Transverse colon (tissue), 4 donors: ENCODE measurements around the gene MKI67.
A peak's percentile ranks its signal among the peaks of the same experiment; 100 is the strongest.

Experiments
- EP300 ChIP-seq: sonication (generic); formaldehyde crosslinking; IDR thresholded peaks from one replicate; pipeline ENCODE4 v1.6.1; 2017; ENCODE audit warnings: antibody characterized with exemption, low read depth
- POLR2A ChIP-seq: fragments of 450-650 bp; IDR thresholded peaks from one replicate; pipeline ENCODE4 v1.6.1; 2016; ENCODE audit warnings: antibody characterized with exemption, mild to moderate bottlenecking, moderate library complexity
- POLR2AphosphoS5 ChIP-seq, 3 donors: sonication (generic); formaldehyde crosslinking; IDR thresholded peaks; one replicate each; pipeline ENCODE4 v1.6.1; 2016; ENCODE audit warnings: antibody characterized with exemption in 3 of 3
- TF ChIP-seq, protein P1 (sequence below), 5 experiments: fragments of 200-600 bp in 3 of 5; fragments of 450-650 bp in 2 of 5; sonication (generic) in 3 of 5; IDR thresholded peaks; 1 replicate in 2 of 5; 2 replicates in 3 of 5; pipeline ENCODE4 v1.5.1; 2016 to 2017; ENCODE audit warnings: antibody characterized with exemption in 5 of 5, inconsistent platforms in 3 of 5, mild to moderate bottlenecking in 2 of 5, moderate library complexity in 1 of 5

DNA sequence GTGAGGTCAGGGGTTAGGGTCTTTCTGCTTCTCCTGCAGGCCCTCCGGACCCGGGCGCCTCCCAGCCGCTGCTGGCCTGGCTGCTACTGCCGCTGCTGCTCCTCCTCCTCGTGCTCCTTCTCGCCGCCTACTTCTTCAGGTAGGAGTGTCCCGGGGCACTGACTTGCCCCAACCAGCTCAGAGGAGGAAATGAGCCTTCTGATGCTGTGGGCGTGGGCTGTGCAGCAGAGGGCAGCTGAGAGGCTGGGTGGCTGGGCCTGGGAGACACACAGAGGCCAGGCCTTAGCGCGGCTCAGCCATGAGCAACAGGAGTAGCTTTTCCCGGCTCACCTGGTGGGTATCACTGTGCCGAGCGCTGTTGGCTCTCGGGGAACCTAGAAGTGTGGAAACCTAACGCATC, 78.9 kb downstream of the MKI67 start:
- TF ChIP-seq, protein P1, sequence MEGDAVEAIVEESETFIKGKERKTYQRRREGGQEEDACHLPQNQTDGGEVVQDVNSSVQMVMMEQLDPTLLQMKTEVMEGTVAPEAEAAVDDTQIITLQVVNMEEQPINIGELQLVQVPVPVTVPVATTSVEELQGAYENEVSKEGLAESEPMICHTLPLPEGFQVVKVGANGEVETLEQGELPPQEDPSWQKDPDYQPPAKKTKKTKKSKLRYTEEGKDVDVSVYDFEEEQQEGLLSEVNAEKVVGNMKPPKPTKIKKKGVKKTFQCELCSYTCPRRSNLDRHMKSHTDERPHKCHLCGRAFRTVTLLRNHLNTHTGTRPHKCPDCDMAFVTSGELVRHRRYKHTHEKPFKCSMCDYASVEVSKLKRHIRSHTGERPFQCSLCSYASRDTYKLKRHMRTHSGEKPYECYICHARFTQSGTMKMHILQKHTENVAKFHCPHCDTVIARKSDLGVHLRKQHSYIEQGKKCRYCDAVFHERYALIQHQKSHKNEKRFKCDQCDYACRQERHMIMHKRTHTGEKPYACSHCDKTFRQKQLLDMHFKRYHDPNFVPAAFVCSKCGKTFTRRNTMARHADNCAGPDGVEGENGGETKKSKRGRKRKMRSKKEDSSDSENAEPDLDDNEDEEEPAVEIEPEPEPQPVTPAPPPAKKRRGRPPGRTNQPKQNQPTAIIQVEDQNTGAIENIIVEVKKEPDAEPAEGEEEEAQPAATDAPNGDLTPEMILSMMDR (IDR thresholded peaks at IDR 0.05): no peak
- TF ChIP-seq POLR2A: peak; percentile 83
- TF ChIP-seq EP300: no peak
- TF ChIP-seq POLR2AphosphoS5 (IDR thresholded peaks at IDR 0.05): peak; percentile 79 to 87 (median 85)
